Kidney (tissue), 14 donors: ENCODE data around the gene ACVR1B. TPM values are rescaled to one million over a fixed set of nuclear protein-coding genes. Genes with fewer than 3 reads are reported as not detected.
A peak's percentile ranks its signal among the peaks of the same experiment; 100 is the strongest.

ENCODE experiments used
- DNase-seq, 5 donors: peaks; one replicate each; pipeline ENCODE4 v3.0.0-alpha.2; 2013 to 2020
- FAIRE-seq: peaks from 2 replicates; lab custom pipeline; 2012; peaks lifted over from hg19 to GRCh38; lab: Jason Lieb, UNC
- H3K27ac ChIP-seq, 2 donors: one replicate each; pipeline ENCODE4 v1.7.0; 2013; ENCODE audit warnings: low read depth in 2 of 2, low read length in 2 of 2, inconsistent platforms in 1 of 2
- H3K27me3 ChIP-seq: one replicate; pipeline ENCODE4 v1.7.1; 2013; ENCODE audit warnings: low read length, inconsistent platforms; ENCODE audit not compliant: control insufficient read depth, insufficient read depth
- H3K36me3 ChIP-seq, 3 donors: one replicate each; pipeline versions ENCODE4 v1.7.0 to v1.7.1; 2013; ENCODE audit warnings: low read length in 3 of 3, control low read depth in 1 of 3, inconsistent platforms in 1 of 3; ENCODE audit not compliant: insufficient read depth in 3 of 3, control insufficient read depth in 2 of 3
- H3K4me1 ChIP-seq, 3 donors: one replicate each; pipeline versions ENCODE4 v1.7.0 to v1.7.1; 2013; ENCODE audit warnings: low read length in 3 of 3, inconsistent platforms in 1 of 3, low read depth in 1 of 3; ENCODE audit not compliant: control insufficient read depth in 2 of 3, insufficient read depth in 2 of 3
- H3K4me3 ChIP-seq, 3 donors: one replicate each; pipeline versions ENCODE4 v1.7.0 to v1.8.1; 2013; ENCODE audit warnings: low read length in 3 of 3, control low read depth in 1 of 3, inconsistent platforms in 1 of 3
- H3K9ac ChIP-seq, 3 donors: one replicate each; pipeline versions ENCODE4 v1.7.0 to v1.7.1; 2013; ENCODE audit warnings: low read length in 3 of 3, control low read depth in 1 of 3, inconsistent platforms in 1 of 3
- H3K9me3 ChIP-seq, 3 donors: one replicate each; pipeline versions ENCODE4 v1.7.0 to v1.7.1; 2013; ENCODE audit warnings: low read length in 3 of 3, control low read depth in 1 of 3, inconsistent platforms in 1 of 3; ENCODE audit not compliant: control insufficient read depth in 2 of 3, insufficient read depth in 1 of 3
- intact Hi-C: fragments of 100-400 bp; cut with DNase I; formaldehyde crosslinking; loops from one replicate; pipeline ENCODE4 v1.11.1; 2022
- polyA plus RNA-seq: library from polyadenylated mRNA; stranded (reverse); fragments of 350-450 nt; fragmentation: Illumina TruSeq; extraction: RNeasy Lipid Tissue Mini Kit (QIAGEN cat#74804); gene quantifications from one replicate; pipeline ENCODE4 v1.2.3, GENCODE V29; 2014; ENCODE audit warnings: low read depth, low replicate concordance; ENCODE audit not compliant: insufficient read depth
- total RNA-seq: library from RNA; stranded (reverse); fragmentation: NEBNext Ultra II Directional; extraction: Animal tissue kit (Norgen Biotek cat#: 25700); gene quantifications from one replicate; pipeline ENCODE4 v1.2.1, GENCODE V29; 2021
- TF ChIP-seq, protein P1 (sequence below): IDR thresholded peaks from 3 replicates; pipeline ENCODE4 v1.5.1; 2012; ENCODE audit warnings: mild to moderate bottlenecking, moderate library complexity, borderline replicate concordance; ENCODE audit not compliant: insufficient read depth; ENCODE audit errors: extremely low read depth
- donor health status: control.
- donor health status: control.
- donor health status: control.
- donor health status: control.
- donor health status: control.
- donor health status: DM: yes; HTN: yes; CAD: no.
- donor health status: Normal renal cell carcinoma (clear cell type).

The ACVR1B gene
- total and polyA plus RNA-seq, 2 donors from 2014 or later, result 30.6 to 95.5 TPM

GRCh38 chr12:51915003-51915625, 36.4 kb upstream of the ACVR1B start:
- Histone ChIP-seq H3K9ac (no peak overlapping the region), H3K9me3 (no peaks in the 10 kb centered on the region), H3K4me1 (peaks cover 3 to 14% (median 10%) of the 10 kb centered on the region in 3 donors), H3K36me3 (peaks cover 0 to 5% (median 3%) of the 10 kb centered on the region in 3 donors), H3K27me3 (no peaks in the 10 kb centered on the region), H3K4me3 (no peak overlapping the region), H3K27ac (no peak overlapping the region)
- intact Hi-C loops, result no loop called here
- no peak for FAIRE-seq
- TF ChIP-seq, protein P1, sequence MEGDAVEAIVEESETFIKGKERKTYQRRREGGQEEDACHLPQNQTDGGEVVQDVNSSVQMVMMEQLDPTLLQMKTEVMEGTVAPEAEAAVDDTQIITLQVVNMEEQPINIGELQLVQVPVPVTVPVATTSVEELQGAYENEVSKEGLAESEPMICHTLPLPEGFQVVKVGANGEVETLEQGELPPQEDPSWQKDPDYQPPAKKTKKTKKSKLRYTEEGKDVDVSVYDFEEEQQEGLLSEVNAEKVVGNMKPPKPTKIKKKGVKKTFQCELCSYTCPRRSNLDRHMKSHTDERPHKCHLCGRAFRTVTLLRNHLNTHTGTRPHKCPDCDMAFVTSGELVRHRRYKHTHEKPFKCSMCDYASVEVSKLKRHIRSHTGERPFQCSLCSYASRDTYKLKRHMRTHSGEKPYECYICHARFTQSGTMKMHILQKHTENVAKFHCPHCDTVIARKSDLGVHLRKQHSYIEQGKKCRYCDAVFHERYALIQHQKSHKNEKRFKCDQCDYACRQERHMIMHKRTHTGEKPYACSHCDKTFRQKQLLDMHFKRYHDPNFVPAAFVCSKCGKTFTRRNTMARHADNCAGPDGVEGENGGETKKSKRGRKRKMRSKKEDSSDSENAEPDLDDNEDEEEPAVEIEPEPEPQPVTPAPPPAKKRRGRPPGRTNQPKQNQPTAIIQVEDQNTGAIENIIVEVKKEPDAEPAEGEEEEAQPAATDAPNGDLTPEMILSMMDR, result no peak
- peak in 1 of 5 donors; percentile 53 for DNase-seq

GRCh38 chr12:51915951-51916350, 35.5 kb upstream of the ACVR1B start:
- peaks cover 2 to 10% (median 8%) of the 10 kb centered on the region in 3 donors for H3K4me1 ChIP-seq
- peak in 1 of 5 donors; percentile 35 for DNase-seq
- TF ChIP-seq, protein P1, result no peak
- H3K27ac ChIP-seq, result no peak overlapping the region
- peaks cover 0 to 5% (median 3%) of the 10 kb centered on the region in 3 donors for H3K36me3 ChIP-seq
- FAIRE-seq, result no peak
- no peak overlapping the region for H3K9ac ChIP-seq
- intact Hi-C loops, result no loop called here
- no peaks in the 10 kb centered on the region for H3K27me3 ChIP-seq
- H3K9me3 ChIP-seq, result no peaks in the 10 kb centered on the region
- H3K4me3 ChIP-seq, result no peak overlapping the region

DNA sequence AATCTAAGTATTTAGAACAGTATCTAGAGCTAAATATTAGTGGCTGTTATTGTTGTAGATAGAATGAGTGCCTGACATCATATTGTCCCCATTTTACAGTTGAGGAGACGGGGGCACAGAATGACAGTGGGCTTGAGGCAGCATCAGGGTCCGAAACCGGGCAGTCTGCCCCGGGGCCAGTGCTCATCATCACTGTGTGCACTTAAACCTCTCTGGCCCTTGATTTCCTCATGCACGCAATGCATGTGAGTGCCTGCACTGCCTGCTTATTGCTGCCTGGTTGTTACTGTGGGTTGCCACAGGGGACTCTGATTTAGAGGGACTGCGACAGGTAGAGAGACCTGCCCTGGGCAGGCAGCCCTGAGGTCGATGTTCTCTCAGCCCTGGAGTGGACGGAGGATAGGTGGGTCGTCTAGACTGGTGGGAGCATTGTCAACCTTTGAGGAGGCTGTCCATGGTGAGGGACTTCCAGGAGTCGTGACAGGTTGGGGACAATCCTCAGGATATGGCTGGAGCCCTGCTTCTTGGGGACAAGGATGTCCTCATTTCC, 34.4 kb upstream of the ACVR1B start:
- TF ChIP-seq, protein P1, result no peak
- peaks cover 0 to 9% (median 3%) of the 10 kb centered on the region in 3 donors for H3K4me1 ChIP-seq
- no peak overlapping the region for H3K27ac ChIP-seq
- H3K4me3 ChIP-seq, result no peak overlapping the region
- no peak for DNase-seq
- H3K27me3 ChIP-seq, result no peaks in the 10 kb centered on the region
- intact Hi-C loops, result no loop called here
- peaks cover 0 to 5% (median 3%) of the 10 kb centered on the region in 3 donors for H3K36me3 ChIP-seq
- no peaks in the 10 kb centered on the region for H3K9me3 ChIP-seq
- no peak overlapping the region for H3K9ac ChIP-seq
- FAIRE-seq, result no peak
